NT2/D1 (cell line): ENCODE measurements around the gene IQSEC3.
A peak's percentile ranks its signal among the peaks of the same experiment; 100 is the strongest.
"Not testable (repeated sequence)": the region's sequence is repeated elsewhere in the genome, so short reads cannot be mapped to it uniquely, and the experiment has no call there.

Experiments used
- DNase-seq: peaks from one replicate; pipeline ENCODE4 v3.0.0-alpha.2; 2011; ENCODE audit warnings: low read depth, low spot score
- H3K27me3 ChIP-seq: 2 replicates; pipeline ENCODE4 v1.6.0; 2011; ENCODE audit warnings: mild to moderate bottlenecking; ENCODE audit not compliant: insufficient read length, insufficient read depth
- H3K36me3 ChIP-seq: 2 replicates; pipeline ENCODE4 v1.6.1; 2011; ENCODE audit warnings: mild to moderate bottlenecking, low read length, mixed read lengths; ENCODE audit not compliant: insufficient read depth, insufficient read length
- H3K4me1 ChIP-seq: 2 replicates; pipeline ENCODE4 v1.5.1; 2011; ENCODE audit not compliant: insufficient read depth, insufficient read length
- H3K4me3 ChIP-seq: 2 replicates; pipeline ENCODE4 v1.5.1; 2011; ENCODE audit warnings: low read depth; ENCODE audit not compliant: insufficient read length
- H3K9ac ChIP-seq: 2 replicates; pipeline ENCODE4 v1.6.0; 2011; ENCODE audit warnings: low read depth; ENCODE audit not compliant: insufficient read length
- H3K9me3 ChIP-seq: 2 replicates; pipeline ENCODE4 v1.5.1; 2011; ENCODE audit warnings: mild to moderate bottlenecking, low read length; ENCODE audit not compliant: insufficient read depth
- SUZ12 ChIP-seq: IDR thresholded peaks from 2 replicates; pipeline ENCODE4 v1.6.1; 2011; ENCODE audit not compliant: insufficient read length, insufficient read depth; ENCODE audit errors: extremely low read depth
- YY1 ChIP-seq: IDR thresholded peaks from 2 replicates; pipeline ENCODE4 v1.6.1; 2011; ENCODE audit not compliant: insufficient read length, insufficient read depth
- ZNF274 ChIP-seq: IDR thresholded peaks from 2 replicates; pipeline ENCODE4 v1.6.1; 2011; ENCODE audit warnings: mild to moderate bottlenecking, low read depth, low read length

Gene IQSEC3

GRCh38 chr12:212715-213526 lies 146.4 kb downstream of the IQSEC3 start:
- Histone ChIP-seq H3K9ac (peak overlapping the region; percentile 38), H3K4me3 (no peak overlapping the region), H3K36me3 (no peaks in the 10 kb centered on the region), H3K9me3 (no peaks in the 10 kb centered on the region), H3K27me3 (peaks cover 75% of the 10 kb centered on the region), H3K4me1 (peaks cover 40% of the 10 kb centered on the region)
- TF ChIP-seq SUZ12 (no peak), ZNF274 (no peak), YY1 (no peak)
- no peak for DNase-seq

- TF ChIP-seq YY1 (no peak), SUZ12 (no peak), ZNF274 (no peak)
- peaks cover 69% of the 10 kb centered on the region for H3K27me3 ChIP-seq
- H3K4me1 ChIP-seq = peaks cover 44% of the 10 kb centered on the region
- H3K36me3 ChIP-seq = no peaks in the 10 kb centered on the region
- H3K4me3 ChIP-seq = peak overlapping the region; percentile 21
- no peak for DNase-seq
- peak overlapping the region; percentile 38 for H3K9ac ChIP-seq
- no peaks in the 10 kb centered on the region for H3K9me3 ChIP-seq
These were observed 147.0 kb downstream of the IQSEC3 start for GRCh38 chr12:213527-213932.

GRCh38 chr12:214003-214741 lies 147.6 kb downstream of the IQSEC3 start, which contains the start of gene SLC6A12:
Gene SLC6A12, minus strand, starts transcription at chr12:214157. Its CDS starts 4,171 bp downstream, at chr12:209986.
- DNase-seq = peak; percentile 42
- no peaks in the 10 kb centered on the region for H3K9me3 ChIP-seq
- no peaks in the 10 kb centered on the region for H3K36me3 ChIP-seq
- no peak for TF ChIP-seq YY1
- no peak for TF ChIP-seq SUZ12
- peaks cover 63% of the 10 kb centered on the region for H3K27me3 ChIP-seq
- peak within 1 kb of the TSS; percentile 21 for H3K4me3 ChIP-seq
- H3K9ac ChIP-seq = peak within 1 kb of the TSS; percentile 38
- peaks cover 44% of the 10 kb centered on the region for H3K4me1 ChIP-seq

GRCh38 chr12:215116-215515 lies 148.5 kb downstream of the IQSEC3 start:
- Histone ChIP-seq H3K4me3 (no peak overlapping the region), H3K36me3 (no peaks in the 10 kb centered on the region), H3K4me1 (peaks cover 46% of the 10 kb centered on the region), H3K27me3 (peaks cover 53% of the 10 kb centered on the region), H3K9me3 (no peaks in the 10 kb centered on the region), H3K9ac (no peak overlapping the region)
- TF ChIP-seq ZNF274 (no peak), YY1 (no peak), SUZ12 (no peak)
- no peak for DNase-seq

- not testable (repeated sequence) for H3K9me3 ChIP-seq, H3K9ac ChIP-seq, H3K4me3 ChIP-seq, H3K36me3 ChIP-seq, DNase-seq
- Histone ChIP-seq H3K4me1 (peaks cover 49% of the 10 kb centered on the region), H3K27me3 (peaks cover 36% of the 10 kb centered on the region)
These were observed 150.5 kb downstream of the IQSEC3 start for GRCh38 chr12:217029-217428.

GRCh38 chr12:218221-218620 lies 151.7 kb downstream of the IQSEC3 start:
- Histone ChIP-seq H3K4me3 (no peak overlapping the region), H3K4me1 (peaks cover 40% of the 10 kb centered on the region), H3K9ac (no peak overlapping the region), H3K9me3 (no peaks in the 10 kb centered on the region), H3K27me3 (peaks cover 24% of the 10 kb centered on the region), H3K36me3 (no peaks in the 10 kb centered on the region)
- TF ChIP-seq YY1 = no peak
- no peak for TF ChIP-seq ZNF274
- no peak for TF ChIP-seq SUZ12
- DNase-seq = no peak

GRCh38 chr12:218728-219590 lies 152.4 kb downstream of the IQSEC3 start:
- no peaks in the 10 kb centered on the region for H3K9me3 ChIP-seq
- no peak for DNase-seq
- TF ChIP-seq YY1 (no peak), SUZ12 (no peak), ZNF274 (no peak)
- peaks cover 17% of the 10 kb centered on the region for H3K27me3 ChIP-seq
- H3K9ac ChIP-seq = no peak overlapping the region
- H3K4me1 ChIP-seq = peaks cover 32% of the 10 kb centered on the region
- no peaks in the 10 kb centered on the region for H3K36me3 ChIP-seq
- H3K4me3 ChIP-seq = no peak overlapping the region
